ENCODE data around the gene CENPN.

The CENPN gene

DNA sequence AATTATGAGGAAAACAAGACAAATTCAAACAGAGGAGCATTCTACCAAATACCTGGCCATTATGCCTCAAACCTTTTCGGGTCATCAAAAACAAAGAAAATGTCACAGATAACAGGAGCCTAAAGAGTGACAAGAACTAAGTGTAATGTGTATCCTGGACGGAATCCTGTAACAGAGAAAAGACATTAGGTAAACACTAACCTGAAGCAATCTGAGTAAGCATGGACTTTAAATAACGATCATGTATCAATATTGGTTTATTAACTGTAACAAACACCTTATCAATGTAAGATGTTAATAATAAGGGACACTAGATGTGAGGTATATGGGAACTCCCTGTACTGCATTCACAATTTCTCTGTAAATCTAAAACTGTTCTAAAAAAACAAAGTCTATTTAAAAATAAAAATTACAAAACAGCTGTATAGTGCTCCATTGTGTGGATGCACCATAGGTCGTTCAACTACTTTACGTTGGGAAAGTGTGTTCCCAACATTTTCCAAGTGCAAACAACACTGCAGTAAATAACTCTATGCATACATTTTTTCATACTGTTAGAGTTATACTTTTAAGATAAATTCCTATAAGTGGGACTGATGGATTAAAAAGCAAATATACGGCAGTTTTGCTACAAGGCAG is 15.1 kb upstream of the CENPN start:
- DNase-seq (ENCODE audit: low spot score), result no peak

DNA sequence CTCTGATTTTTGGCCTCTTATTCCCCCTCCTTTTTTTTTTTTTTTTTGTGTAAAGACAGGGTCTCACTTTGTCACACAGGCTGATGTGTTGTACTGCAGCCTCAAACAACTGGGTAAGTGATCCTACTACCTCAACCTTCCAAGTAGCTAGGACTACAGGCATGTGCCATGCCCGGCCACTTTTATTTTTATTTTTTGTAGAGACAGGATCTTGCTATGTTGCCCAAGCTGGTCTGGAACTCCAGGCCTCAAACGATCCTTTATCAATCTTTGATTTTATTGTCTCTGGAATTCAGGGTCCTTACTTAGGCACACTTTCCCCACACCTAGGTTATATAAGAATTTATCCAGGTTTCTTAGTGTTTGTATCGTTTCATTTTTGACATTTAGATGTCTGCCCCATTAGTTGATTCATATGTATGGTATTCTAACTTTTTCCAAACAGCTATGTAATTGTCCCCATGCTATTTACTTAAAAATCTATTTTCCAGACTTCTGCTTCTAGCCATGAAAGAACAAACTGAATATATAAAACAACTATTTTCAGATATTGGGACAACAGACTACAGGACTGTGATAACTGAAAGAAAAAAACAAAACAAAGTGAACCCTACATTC is 14.2 kb upstream of the CENPN start:
- DNase-seq (ENCODE audit: low spot score), result no peak

DNA sequence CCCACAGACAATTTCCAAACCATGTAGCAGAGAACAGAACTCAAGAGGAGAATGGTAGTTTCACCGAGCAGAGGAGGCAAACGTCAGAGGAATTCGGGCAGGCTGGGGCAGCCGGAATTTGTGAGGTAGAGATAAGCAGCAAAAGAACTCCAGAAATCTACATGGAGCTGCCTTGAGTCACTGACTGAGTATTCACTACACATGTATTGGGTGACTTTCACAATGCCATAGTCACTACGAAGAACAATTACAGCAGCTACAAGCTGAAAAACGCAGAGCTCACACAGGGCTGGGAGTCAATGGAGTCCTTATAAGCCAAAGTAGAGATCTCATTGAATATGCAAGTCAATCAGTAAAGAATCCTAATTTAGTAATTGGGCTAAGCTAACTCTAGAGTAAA is 13.7 kb upstream of the CENPN start:
- DNase-seq (ENCODE audit: low spot score), result no peak

DNA sequence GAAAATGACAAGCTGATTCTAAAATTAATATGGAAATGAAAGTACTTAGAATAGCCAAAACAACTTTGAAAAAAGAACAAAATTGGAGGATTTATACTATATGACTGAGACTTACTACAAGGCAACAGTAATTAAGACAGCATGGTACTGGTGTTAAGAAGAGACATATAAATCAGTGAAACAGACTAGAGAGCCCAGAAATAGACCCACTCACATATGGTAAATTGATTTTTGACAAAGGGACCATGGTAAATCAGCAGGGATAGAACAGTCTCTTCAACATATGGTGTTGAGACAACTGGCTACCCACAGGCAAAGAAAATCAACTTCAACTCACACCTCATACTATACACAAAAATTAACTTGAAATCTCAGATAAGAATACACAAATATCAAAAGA is 13.2 kb upstream of the CENPN start:
- no peak for DNase-seq (ENCODE audit: low spot score)

DNA sequence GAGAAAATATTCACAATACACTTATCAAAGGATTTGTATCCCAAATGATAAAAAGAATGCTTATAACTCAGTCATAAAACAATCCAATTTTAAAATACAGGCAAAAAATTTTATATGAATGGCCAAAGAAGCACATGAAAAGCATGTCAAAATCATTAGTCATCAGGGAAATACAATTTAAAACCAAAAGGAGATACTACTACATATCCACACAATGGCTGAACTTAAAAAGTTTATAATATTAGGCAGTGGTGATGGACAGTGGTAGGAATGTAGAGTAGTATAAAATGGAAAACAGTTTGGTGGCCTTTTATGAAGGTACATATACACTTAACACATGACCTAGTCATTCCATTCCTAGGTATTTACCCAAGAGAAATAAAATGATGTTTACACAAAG is 12.6 kb upstream of the CENPN start:
- no peak for DNase-seq (ENCODE audit: low spot score)

DNA sequence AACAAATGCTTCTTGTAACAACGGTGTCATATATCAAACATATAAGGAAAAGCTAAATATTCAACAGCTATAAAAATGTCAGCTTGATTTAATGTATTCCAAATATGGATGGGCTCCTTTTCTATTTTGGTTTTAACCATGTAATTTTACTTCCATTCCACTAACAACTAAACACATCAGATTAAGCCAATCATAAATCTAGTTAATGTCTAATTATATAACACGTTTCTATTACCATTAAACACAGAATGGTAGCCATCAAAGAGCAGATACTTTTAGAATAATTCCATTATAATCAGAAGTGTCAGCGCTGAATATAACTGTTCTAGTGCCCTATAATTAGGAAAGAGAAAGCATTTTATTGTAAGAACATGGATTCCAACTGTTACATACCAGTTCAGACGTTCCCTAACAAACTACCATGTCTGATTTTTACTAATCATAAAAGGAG is 10.3 kb upstream of the CENPN start:
- DNase-seq (ENCODE audit: low spot score), result no peak

DNA sequence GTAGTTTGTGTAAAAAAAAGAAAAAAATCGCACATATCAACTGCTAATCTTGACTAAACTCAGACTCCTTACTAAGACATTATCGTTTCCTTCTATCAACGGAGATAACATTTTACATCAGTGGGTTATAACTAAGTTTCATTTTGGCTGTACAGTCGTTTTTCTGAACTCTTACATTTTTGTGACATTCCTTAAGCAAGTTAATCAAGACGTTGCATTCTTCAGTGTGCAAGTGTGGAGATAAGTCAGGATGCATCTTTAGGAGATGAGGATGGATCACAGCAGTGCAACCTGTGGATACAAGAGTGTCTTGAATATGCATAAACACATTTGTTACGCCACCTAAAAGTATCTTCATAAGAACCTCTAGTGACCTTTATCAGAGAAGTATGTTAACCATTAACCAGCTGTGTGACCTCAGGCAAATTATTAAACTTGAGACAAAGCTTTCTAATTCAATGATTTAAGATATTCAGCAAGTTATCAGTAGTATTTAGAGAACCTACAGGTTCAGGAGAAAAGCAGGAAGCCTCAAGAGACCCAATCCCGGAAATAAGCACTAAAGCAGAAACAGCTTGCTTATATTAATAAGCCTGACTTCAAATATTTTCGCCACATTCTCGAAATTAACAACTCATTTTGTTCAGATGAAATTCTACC is 9.7 kb upstream of the CENPN start:
- peak; percentile 43 for DNase-seq (ENCODE audit: low spot score)

DNA sequence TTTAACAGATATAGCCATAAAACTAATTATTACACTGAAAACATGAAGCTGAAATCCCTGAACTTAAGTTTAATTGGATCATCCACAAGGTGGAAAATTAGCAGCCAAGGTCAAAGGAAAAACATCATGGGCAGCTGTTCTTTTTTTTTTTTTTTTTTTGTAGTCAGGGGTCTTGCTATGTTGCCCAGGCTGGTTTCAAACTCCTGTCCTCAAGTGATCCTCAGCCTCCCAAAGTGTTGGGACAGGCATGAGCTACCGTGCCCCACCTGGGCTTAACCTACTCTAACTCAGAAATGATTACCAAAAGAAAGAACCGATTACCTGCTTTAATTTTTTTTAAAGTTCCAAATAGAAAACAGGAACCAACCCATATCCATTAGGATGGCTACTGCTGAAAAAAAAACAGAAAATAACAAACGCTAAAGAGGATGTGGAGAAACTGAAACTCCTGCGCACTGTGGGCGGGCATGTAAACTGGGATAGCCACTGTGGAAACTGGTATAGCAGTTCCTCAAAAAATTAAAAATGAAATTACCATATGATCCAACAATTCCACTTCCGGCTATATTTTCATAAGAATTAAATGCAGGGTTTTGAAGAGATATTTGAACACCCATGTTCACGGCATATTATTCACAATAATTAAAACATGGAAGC is 8.9 kb upstream of the CENPN start:
- no peak for DNase-seq (ENCODE audit: low spot score)

DNA sequence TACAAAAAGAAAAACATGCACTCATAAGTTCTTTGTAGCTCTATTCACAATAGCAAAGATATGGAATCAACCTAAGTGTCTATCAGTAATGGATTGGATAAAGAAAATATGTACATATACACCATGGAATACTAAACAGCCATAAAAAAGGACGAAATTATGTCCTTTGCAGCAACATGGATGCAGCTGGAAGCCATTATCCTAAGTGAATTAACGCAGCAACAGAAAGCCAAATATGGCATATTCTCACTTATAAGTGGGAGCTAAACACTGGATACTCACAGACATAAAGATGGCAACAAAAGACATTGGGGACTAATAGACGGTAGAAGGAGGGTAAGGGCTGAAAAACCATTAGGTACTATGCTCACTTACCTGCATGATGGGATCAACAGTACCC is 6.1 kb upstream of the CENPN start:
- no peak for DNase-seq (ENCODE audit: low spot score)

DNA sequence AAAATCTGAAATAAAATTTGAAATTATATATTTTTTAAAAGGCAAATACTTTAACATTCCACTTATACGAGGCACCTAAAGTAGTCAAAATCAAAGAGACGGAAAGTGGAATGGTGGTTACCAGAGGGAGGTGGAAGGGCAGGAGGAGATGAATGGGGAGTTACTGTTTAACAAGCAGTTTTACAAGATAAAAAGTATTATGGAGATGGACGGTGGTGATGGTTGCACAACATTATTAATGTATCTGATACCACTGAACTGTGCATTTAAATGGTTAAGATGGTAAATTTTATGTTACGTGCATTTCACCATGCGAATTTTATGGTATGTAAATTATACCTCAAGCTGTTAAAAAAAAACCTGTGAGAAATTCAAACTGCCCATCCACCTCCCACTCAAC is 5.7 kb upstream of the CENPN start:
- no peak for DNase-seq (ENCODE audit: low spot score)

DNA sequence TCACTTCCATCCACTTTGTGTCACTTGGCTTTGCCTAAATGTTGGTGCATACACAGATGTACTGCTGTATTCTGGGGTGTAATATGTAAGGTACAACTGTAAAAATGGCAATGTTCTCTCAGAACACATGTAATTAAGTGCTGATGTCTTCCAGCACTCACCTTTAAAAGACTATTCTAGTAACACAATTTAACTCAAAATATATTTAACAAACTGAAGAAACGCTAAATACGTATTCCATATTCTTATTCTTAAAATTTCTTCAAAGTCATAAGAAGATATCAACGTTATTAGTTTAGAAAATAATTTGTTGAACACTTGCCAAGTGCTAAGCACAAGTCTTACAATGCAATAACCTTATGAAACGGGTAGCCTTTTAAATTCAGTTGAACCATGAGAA is 4.0 kb upstream of the CENPN start:
- DNase-seq (ENCODE audit: low spot score), result no peak

DNA sequence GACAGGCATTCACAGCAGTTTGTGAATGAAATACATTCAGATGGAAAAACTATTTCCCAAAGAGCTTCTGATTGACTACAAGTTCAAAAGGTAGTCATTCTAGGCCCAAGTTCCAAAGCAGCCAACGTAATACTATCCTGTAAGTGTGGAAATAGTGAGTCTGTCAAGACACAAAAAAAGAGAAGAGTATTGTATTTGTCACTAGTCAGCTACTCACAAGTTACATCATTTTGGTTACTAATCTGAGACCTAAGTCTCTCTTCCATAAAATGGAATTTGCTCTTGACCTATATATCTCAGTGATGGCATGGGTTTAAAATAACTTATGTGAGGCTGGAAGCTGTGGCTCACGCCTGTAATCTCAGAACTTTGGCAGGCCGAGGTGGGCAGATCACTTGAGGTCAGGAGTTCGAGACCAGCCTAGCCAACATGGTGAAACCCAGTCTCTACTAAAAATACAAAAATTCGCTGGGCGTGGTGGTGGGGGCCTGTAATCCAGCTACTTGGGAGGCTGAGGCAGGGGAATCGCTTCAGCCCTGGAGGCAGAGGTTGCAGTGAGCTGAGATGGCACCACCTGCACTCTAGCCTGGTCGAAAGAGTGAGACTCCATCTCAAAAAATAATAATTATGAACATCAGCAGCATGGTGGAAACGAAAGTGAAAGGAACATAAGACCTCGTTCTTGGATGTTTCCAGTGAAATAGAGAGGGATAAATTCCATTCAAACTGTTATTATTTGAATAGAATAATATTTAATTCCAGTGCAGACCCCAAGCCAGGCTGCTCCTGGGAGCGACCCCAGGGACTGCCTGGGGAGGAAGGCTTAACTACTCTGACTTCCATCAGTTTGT is 3.2 kb upstream of the CENPN start:
- DNase-seq (ENCODE audit: low spot score), result no peak

DNA sequence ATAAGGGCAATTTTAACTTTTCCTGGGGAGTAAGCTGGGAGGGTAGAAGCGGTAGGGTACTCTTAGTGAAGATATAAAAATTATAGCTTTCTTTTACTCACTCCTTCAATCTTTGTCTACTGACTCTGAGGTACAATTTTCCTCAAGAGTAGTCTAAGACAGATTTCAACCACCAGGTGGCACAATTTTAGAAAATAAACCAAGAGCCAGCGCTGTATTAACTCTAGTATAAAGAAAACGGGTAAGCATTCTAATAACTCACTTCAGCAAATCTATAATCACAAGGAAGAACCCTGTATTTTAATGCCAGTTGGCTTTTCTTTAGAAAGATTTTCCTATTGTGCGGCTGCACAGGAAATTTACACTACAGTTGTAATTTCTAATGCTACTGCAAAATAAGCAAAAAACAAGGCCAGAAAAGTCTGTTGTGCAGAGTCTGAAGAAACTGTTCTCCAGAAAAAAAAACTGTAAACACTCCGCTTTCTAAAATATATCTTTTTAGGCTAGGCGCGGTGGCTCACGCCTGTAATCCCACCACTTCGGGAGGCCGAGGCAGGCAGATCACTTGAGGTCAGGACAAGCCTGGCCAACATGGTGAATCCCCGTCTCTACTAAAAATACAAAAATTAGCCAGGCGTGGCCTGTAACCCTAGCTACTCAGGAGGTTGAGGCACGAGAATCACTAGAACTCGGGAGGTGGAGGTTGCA is 2.2 kb upstream of the CENPN start:
- peak; percentile 89 for DNase-seq (ENCODE audit: low spot score)

DNA sequence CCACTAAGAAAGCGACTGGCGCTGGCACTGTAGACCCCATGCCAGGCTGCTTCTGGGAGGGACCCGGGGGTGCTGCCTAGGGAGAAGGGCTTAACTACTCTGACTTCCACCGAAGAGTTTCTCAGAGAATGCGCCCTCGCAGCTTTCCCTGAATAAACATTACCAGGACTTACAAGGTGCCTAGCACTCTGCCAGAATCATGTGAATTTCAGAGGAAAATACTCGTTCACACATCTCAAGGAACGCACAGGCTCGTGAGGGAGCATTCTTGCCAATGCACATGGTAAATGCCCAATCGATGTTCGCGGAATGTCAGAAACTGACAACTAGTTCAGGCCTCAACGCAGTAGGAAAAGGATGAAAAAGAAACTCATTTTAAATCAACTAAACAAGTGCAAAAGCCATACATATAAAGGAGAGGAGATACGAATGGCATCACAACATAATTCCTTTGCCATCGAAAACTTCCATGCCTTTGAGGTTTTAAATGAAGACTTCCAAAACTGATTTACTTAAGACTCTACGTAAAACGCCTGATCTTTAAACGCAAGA is 1.3 kb upstream of the CENPN start:
- no peak for DNase-seq (ENCODE audit: low spot score)

DNA sequence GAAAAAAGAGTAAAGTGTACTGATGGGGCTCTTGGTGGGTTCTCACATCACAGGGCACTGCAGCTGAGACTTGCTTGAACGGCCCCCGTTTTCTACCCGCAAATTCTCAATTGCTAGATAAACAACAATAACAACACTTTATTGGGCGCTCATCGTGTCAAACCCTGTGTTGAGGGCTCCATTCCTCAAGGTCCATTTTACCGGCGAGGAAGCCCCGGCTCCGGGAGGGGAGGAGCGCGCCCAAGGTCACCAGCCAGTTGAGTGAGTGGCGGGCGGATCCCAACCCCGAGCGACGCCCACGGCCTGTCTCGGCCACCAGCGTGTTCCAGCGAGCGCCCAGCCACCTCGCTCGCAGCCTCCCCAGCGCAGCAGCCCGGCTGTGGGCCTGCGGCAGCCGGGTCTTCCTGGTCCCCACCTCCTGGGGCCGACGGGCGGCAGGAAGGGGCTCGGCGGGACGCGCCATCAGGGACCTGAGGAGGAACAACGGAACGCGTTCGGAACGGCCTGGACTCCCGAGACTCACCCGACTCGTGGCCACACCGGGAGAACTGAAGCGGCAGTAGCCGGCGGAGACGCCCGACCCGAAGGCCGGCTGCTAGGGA is 702 bp upstream of the CENPN start:
- peak; percentile 73 for DNase-seq (ENCODE audit: low spot score)

DNA sequence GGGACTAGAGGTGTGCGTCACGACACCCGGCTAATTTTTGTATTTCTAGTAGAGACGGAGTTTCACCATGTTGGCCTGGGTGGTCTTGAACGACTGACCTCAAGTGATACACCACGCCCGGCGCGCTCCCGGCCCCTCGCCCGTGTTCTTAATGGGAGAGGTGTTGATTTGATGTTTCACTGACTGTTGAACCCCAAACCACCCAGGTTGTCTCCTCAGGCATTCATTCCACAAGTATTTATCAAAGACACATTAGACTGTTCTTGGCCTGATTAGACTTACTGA is 1.4 kb downstream of the CENPN start:
- DNase-seq (ENCODE audit: low spot score), result no peak

DNA sequence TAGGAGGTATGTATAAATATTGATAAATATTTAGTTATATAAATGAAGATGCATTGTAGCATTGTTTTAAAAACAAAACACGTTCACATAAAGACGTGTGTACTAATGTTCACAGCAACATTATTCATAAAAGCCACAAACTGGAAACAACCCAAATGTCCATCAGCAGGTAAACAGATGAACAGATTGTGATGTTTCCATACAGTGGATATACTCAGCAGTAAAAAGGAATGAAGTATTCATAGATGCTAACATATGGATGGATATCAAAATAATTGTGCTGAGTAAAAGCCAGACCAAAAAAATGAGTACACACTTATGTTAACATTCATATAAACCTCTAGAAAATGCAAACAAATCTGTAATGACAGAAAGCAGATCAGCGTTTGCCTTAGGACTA is 6.0 kb downstream of the CENPN start:
- no peak for DNase-seq (ENCODE audit: low spot score)

DNA sequence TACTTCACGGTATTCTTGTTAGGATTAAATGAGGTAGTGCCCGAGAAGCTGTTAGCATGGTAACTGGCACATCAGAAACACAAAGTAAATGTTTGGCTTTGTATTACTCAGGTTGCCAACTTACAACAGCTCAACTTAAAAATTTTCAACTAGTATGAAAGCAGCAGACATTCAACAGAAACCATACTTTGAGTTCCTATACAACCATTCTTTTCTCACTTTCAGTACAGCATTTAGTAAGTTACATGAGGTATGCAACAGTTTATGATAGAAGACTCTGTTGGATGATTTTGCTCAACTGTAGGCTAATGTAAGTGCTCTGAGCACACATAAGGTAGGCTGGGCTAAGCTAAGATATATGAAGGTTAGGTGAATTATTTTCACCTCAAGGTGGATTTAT is 7.7 kb downstream of the CENPN start:
- no peak for DNase-seq (ENCODE audit: low spot score)

DNA sequence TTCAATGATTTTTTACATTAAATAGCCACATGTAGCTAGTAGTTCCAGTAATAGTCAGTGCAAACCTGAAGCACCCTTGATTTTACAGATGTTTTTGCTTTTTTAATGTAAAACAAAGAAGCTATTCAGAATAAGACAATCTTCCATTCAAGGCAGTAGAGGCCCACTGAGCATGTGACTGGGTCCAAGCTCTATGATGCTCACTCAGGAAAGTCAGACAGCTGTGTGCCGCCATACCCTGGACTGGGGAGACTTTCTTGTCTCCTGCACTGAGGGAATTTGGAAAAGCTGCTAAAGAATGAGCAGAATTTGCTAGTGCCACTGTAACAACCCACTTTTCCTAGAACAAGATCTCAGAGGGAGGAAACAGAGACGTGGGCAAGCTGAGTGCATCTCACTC is 11.5 kb downstream of the CENPN start:
- no peak for DNase-seq (ENCODE audit: low spot score)

DNA sequence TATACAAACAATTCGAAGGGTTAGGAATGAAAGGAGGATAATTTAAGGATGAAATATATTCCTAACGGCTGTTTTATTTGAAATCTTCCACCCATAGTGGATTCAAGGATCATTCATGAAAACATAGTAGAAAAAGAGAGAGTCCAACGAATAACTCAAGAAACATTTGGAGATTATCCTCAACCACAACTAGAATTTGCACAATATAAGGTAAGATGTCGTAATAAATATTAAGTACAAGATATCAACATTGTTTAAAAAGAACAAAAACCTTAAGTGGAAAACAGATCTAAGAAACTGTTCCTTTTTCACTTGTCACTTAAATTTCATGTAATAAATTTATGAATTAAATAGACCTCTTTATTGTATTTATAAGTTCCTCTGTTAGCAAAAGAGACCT is 19.4 kb downstream of the CENPN start:
- no peak for DNase-seq (ENCODE audit: low spot score)

DNA sequence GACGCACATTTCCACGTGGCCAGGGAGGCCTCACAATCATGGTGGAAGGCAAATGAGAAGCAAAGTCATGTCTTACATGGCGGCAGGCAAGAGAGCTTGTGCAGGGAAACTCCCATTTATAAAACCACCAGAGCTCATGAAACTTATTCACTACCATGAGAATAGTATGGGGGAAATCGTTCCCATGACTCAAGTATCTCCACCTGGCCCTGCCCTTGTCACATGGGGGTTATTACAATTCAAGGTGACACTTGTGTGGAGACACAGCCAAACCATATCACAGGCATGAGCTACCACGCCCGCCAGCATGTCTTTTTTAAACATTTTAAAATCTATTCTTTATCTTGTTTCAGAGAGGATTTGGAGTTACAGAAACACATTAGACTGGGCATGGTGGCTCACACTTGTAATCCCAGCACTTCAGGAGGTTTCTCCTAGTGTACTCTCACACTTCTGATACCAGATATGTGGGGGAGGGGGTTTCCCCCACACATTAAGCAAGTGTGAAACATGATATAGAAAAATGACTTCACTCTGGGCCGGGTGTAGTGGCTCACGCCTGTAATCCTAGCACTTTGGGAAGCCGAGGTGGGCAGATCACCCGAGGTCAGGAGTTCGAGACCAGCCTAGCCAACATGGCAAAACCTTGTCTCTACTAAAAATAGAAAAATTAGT is 23.1 kb downstream of the CENPN start:
- no peak for DNase-seq (ENCODE audit: low spot score)

All from NAMALWA (cell line).